Activated T-helper 17 cell treated with anti-CD3 and anti-CD28 coated beads, Interleukin-2, amount 50 U/mL, for 72 hours (primary cell): ENCODE results near the gene MFSD11. TPM values are rescaled to one million over a fixed set of nuclear protein-coding genes. Genes with fewer than 3 reads are reported as not detected.
"Not testable (repeated sequence)": the region's sequence is repeated elsewhere in the genome, so short reads cannot be mapped to it uniquely, and the experiment has no call there.

Experiments
- ATAC-seq: fragments of 150-1000 bp; cut with Tn5 transposase; replicated peaks from 2 replicates; pipeline ENCODE4 v1.10.0; 2021; ENCODE audit warnings: mild to moderate bottlenecking, moderate library complexity
- H3K27ac Mint-ChIP-seq: one replicate; pipeline ENCODE4 v1.8.0; 2022; ENCODE audit warnings: mixed read lengths
- H3K27me3 Mint-ChIP-seq: one replicate; pipeline ENCODE4 v1.8.0; 2022; ENCODE audit warnings: mixed read lengths
- H3K36me3 Mint-ChIP-seq: one replicate; pipeline ENCODE4 v1.8.0; 2022; ENCODE audit warnings: low read depth, mild to moderate bottlenecking, mixed read lengths
- H3K4me1 Mint-ChIP-seq: one replicate; pipeline ENCODE4 v1.8.0; 2022; ENCODE audit warnings: mixed read lengths
- H3K4me3 Mint-ChIP-seq: one replicate; pipeline ENCODE4 v1.8.0; 2022; ENCODE audit warnings: mild to moderate bottlenecking, mixed read lengths
- H3K9me3 Mint-ChIP-seq: one replicate; pipeline ENCODE4 v1.8.0; 2022; ENCODE audit warnings: mixed read lengths
- total RNA-seq, 2 donors: library from RNA; stranded (reverse); gene quantifications; one replicate each; pipeline ENCODE4 v1.2.3, GENCODE V29; 2022

MFSD11 gene
- total RNA-seq, 2 donors from 2014 or later: 20.9 to 28.6 TPM

- peak; percentile 94 for ATAC-seq
Observed at GRCh38 chr17:76716146-76716838, 21.6 kb upstream of the MFSD11 start.

GRCh38 chr17:76716839-76717215 is 21.1 kb upstream of the MFSD11 start:
- peak overlapping the region; percentile 84 for H3K27ac Mint-ChIP-seq
- peaks cover 31% of the 10 kb centered on the region for H3K4me1 Mint-ChIP-seq
- peaks cover 95% of the 10 kb centered on the region for H3K36me3 Mint-ChIP-seq
- ATAC-seq: no peak
- peak overlapping the region; percentile 67 for H3K4me3 Mint-ChIP-seq
- H3K27me3 Mint-ChIP-seq: no peaks in the 10 kb centered on the region
- H3K9me3 Mint-ChIP-seq: no peaks in the 10 kb centered on the region

More at GRCh38 chr17:76716146-76716838, 21.6 kb upstream of the MFSD11 start:
- peak overlapping the region; percentile 67 for H3K4me3 Mint-ChIP-seq
- H3K27ac Mint-ChIP-seq: peak overlapping the region; percentile 84
- H3K4me1 Mint-ChIP-seq: peaks cover 27% of the 10 kb centered on the region
- H3K9me3 Mint-ChIP-seq: no peaks in the 10 kb centered on the region
- peaks cover 94% of the 10 kb centered on the region for H3K36me3 Mint-ChIP-seq
- H3K27me3 Mint-ChIP-seq: no peaks in the 10 kb centered on the region

DNA sequence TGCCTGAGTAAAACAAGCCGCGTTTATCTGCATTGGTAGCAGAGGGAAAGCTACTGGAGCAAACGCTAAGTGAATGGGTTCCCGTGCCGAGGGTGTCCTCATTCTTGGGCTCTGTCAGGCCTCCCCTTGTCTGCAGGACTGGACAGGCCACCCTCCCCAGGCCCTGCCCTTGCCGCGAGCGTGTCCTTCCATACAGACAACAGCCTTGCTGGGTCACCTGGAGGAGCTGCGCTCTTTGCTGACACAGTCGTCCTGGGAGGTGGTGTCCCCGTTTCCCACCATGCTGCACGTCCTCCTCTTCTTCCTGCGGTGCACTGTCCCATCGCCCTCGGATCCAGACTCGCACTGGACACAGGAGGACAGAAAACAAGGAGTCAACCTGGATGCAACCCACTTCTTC is 19.4 kb upstream of the MFSD11 start:
- no peak for ATAC-seq
- peaks cover 100% of the 10 kb centered on the region for H3K36me3 Mint-ChIP-seq
- H3K27me3 Mint-ChIP-seq: no peaks in the 10 kb centered on the region
- no peak overlapping the region for H3K4me3 Mint-ChIP-seq
- H3K4me1 Mint-ChIP-seq: peaks cover 29% of the 10 kb centered on the region
- H3K9me3 Mint-ChIP-seq: no peaks in the 10 kb centered on the region
- H3K27ac Mint-ChIP-seq: no peak overlapping the region

GRCh38 chr17:76720211-76720610 is 17.7 kb upstream of the MFSD11 start:
- Mint-ChIP-seq H3K4me3 (peak overlapping the region; percentile 15), H3K36me3 (peaks cover 100% of the 10 kb centered on the region), H3K27me3 (no peaks in the 10 kb centered on the region), H3K4me1 (peaks cover 17% of the 10 kb centered on the region), H3K27ac (no peak overlapping the region), H3K9me3 (no peaks in the 10 kb centered on the region)
- ATAC-seq: no peak

GRCh38 chr17:76720941-76721340 is 17.0 kb upstream of the MFSD11 start:
- H3K4me1 Mint-ChIP-seq: peaks cover 12% of the 10 kb centered on the region
- no peak for ATAC-seq
- no peak overlapping the region for H3K27ac Mint-ChIP-seq
- H3K9me3 Mint-ChIP-seq: no peaks in the 10 kb centered on the region
- peak overlapping the region; percentile 15 for H3K4me3 Mint-ChIP-seq
- peaks cover 100% of the 10 kb centered on the region for H3K36me3 Mint-ChIP-seq
- no peaks in the 10 kb centered on the region for H3K27me3 Mint-ChIP-seq

- Mint-ChIP-seq H3K27ac (peak overlapping the region; percentile 50), H3K36me3 (peaks cover 100% of the 10 kb centered on the region), H3K9me3 (no peaks in the 10 kb centered on the region), H3K27me3 (no peaks in the 10 kb centered on the region), H3K4me3 (peak overlapping the region; percentile 58), H3K4me1 (peaks cover 7% of the 10 kb centered on the region)
- no peak for ATAC-seq
Observed at GRCh38 chr17:76721463-76721862, 16.5 kb upstream of the MFSD11 start.

- peak overlapping the region; percentile 58 for H3K4me3 Mint-ChIP-seq
- ATAC-seq: no peak
- H3K27ac Mint-ChIP-seq: no peak overlapping the region
- peaks cover 5% of the 10 kb centered on the region for H3K4me1 Mint-ChIP-seq
- no peaks in the 10 kb centered on the region for H3K27me3 Mint-ChIP-seq
- peaks cover 97% of the 10 kb centered on the region for H3K36me3 Mint-ChIP-seq
- H3K9me3 Mint-ChIP-seq: no peaks in the 10 kb centered on the region
Observed at GRCh38 chr17:76722279-76722678, 15.6 kb upstream of the MFSD11 start.

- ATAC-seq, H3K4me1 Mint-ChIP-seq, H3K27me3 Mint-ChIP-seq, H3K9me3 Mint-ChIP-seq, H3K27ac Mint-ChIP-seq: not testable (repeated sequence)
- Mint-ChIP-seq H3K36me3 (peaks cover 97% of the 10 kb centered on the region), H3K4me3 (peak overlapping the region; percentile 99)
Observed at GRCh38 chr17:76722977-76723376, 14.9 kb upstream of the MFSD11 start.

DNA sequence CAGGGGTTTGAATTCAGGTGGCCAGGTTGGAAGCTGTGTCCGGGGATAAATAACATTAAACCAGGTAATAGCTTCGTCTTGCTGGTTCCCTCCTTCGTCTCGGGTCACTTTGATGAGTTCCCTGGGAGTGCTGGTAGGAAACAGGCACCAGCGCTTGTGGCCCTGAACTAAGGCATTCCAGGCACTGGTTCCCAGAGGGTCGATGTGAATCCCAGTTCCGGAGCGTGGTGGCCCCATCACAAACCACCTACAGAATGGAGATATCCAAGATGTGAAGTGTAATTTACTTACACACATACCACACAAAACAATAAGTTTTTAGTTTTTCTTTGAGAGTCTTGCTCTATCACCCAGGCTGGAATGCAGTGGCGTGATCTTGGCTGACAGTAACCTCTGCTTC is 14.1 kb upstream of the MFSD11 start:
- Mint-ChIP-seq H3K4me3 (peak overlapping the region; percentile 99), H3K9me3 (no peaks in the 10 kb centered on the region), H3K27ac (no peak overlapping the region), H3K27me3 (no peaks in the 10 kb centered on the region), H3K36me3 (peaks cover 97% of the 10 kb centered on the region), H3K4me1 (peaks cover 5% of the 10 kb centered on the region)
- ATAC-seq: no peak

DNA sequence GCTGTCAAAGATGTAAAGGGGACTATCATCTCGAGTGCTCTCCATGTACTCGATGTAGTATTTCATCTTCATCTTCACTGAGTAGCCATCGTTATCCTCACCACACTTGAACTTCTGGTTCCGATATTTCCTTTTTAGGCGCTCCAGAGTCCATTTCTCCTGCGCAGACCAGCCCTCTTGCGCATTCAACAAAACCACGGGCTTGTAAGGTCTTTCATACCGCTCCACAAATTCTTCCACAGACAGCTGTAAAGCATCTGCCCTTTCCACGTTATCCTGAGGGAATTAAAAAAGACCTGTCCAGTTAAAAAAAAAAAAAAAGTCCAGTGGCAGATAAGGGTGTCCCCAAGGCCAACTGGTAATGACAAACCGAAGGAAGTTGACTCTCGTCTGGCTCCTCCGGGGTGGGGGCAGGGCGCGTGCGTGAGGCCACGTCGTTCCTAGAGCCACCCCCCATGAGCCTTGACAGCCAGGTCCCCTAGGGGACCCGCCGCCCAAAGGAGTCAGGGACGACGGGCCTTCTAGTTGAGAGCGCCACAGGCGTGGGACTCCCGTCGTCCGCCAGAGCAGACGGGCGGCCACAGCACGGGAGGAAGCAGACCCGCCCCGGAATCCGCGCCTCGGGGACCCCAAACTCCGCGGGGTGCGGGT is 12.2 kb upstream of the MFSD11 start:
- Mint-ChIP-seq H3K9me3 (no peaks in the 10 kb centered on the region), H3K4me1 (peaks cover 9% of the 10 kb centered on the region), H3K27ac (peak overlapping the region; percentile 98), H3K27me3 (no peaks in the 10 kb centered on the region), H3K4me3 (peak overlapping the region; percentile 99), H3K36me3 (peaks cover 97% of the 10 kb centered on the region)
- peak; percentile 51 for ATAC-seq

DNA sequence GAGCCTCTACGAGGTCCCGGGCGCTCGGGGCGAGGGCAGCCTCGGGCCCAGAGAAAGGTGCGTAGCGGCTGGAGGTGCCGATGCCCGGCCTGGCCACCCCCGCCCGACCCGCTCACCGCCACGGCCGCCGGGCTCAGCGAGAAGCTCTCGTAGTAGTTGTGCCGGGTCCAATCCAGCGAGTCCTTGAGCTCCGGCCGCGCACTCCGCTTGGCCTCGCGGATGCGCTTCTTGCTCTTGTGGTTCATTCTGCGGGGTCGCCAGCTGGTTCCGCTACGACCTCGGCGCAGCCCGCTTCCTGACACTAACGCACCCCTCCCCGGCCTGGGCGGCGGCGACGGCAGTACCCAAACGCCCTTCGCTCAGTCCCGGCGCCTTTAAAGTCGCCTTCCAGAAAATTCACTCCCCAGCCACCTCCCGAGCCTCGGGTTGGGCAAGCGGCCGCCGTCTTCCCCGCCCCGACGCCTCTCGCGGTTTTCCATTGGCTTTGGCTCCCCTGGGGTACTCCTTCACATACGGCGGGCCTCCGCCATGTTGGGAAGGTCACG is 11.6 kb upstream of the MFSD11 start, which contains the start of gene JMJD6:
Gene JMJD6 (minus strand): TSS at position 376 of the 545 bp plus-strand sequence. CDS start 131 bp downstream, at position 245.
- H3K9me3 Mint-ChIP-seq: no peaks in the 10 kb centered on the region
- H3K36me3 Mint-ChIP-seq: peaks cover 97% of the 10 kb centered on the region
- H3K4me1 Mint-ChIP-seq: peaks cover 9% of the 10 kb centered on the region
- peak within 1 kb of the TSS; percentile 99 for H3K4me3 Mint-ChIP-seq
- H3K27me3 Mint-ChIP-seq: no peaks in the 10 kb centered on the region
- peak; percentile 82 for ATAC-seq
- peak within 1 kb of the TSS; percentile 98 for H3K27ac Mint-ChIP-seq

GRCh38 chr17:76726776-76727718 is 10.9 kb upstream of the MFSD11 start, which contains the start of gene METTL23:
Gene METTL23, plus strand, starts transcription at chr17:76726839. Its CDS starts 2,872 bp downstream, at chr17:76729711.
- Mint-ChIP-seq H3K9me3 (no peaks in the 10 kb centered on the region), H3K27ac (peak within 1 kb of the TSS; percentile 98), H3K27me3 (no peaks in the 10 kb centered on the region), H3K4me1 (peaks cover 4% of the 10 kb centered on the region), H3K4me3 (peak within 1 kb of the TSS; percentile 99), H3K36me3 (peaks cover 97% of the 10 kb centered on the region)
- ATAC-seq: peak; percentile 65

DNA sequence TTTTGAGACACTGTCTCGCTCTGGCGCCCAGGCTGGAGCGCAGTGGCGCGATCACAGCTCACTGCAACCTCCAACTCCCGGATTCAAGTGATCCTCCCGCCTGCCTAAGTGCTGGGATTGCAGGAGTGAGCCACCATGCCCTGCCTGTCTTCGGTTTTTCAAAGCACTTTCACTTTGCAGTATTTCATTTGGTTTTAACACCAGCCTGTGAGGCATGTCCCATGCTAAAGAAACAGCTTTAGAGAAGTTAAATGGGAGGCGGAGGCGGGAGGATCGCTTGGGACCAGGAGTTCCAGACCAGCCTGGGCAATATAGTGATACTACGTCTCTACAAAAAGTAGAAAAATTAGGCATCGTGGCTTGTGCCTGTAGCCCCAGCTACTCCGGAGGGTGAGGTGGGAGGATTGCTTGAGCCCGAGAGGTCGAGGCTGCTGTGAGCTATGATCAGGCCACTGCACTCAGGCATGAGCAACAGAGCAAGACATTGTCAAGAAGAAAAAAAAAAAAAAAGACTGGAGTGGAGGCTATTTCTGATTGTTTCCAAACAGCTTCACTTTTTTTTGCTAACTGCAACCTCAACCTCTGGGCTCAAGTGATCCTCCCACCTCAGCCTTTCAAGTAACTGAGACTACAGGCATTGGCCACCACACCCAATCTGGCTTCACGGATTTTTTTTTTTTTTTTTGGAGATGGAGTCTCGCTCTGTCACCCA is 10.0 kb upstream of the MFSD11 start:
- no peaks in the 10 kb centered on the region for H3K9me3 Mint-ChIP-seq
- peak overlapping the region; percentile 99 for H3K4me3 Mint-ChIP-seq
- H3K27me3 Mint-ChIP-seq: no peaks in the 10 kb centered on the region
- peaks cover 97% of the 10 kb centered on the region for H3K36me3 Mint-ChIP-seq
- H3K27ac Mint-ChIP-seq: peak overlapping the region; percentile 98
- peaks cover 5% of the 10 kb centered on the region for H3K4me1 Mint-ChIP-seq
- ATAC-seq: no peak
